Right lobe of liver (tissue), 4 donors: ENCODE measurements around the gene ZNF583.

Experiments used
- CTCF ChIP-seq, 4 donors: fragments of 200-600 bp in 3 of 4; fragments of 450-650 bp in 1 of 4; IDR thresholded peaks; one replicate each; pipeline versions ENCODE4 v1.5.1 to v1.8.0; 2016 to 2022; ENCODE audit warnings: antibody characterized with exemption in 4 of 4, mild to moderate bottlenecking in 2 of 4
- POLR2A ChIP-seq: fragments of 450-650 bp; IDR thresholded peaks from one replicate; pipeline ENCODE4 v1.6.1; 2017; ENCODE audit warnings: antibody characterized with exemption, mild to moderate bottlenecking
- donor health status: DM: no; HTN: no; CAD: no.
- donor health status: DM: no; HTN: no; CAD: no.
- donor health status: DM: no; HTN: yes; CAD: no.

- TF ChIP-seq CTCF (IDR thresholded peaks at IDR 0.05): no peak
- TF ChIP-seq POLR2A: no peak
Measured at GRCh38 chr19:56377105-56377924, 26.8 kb upstream of the ZNF583 start.
